IMR-90 (cell line): Measurements from ENCODE around the gene DCTD. TPM values are rescaled to one million over a fixed set of nuclear protein-coding genes. Genes with fewer than 3 reads are reported as not detected.

Experiments
- ATAC-seq: fragments of 200-7000 bp; cut with Tn5 transposase; 2 replicates; pipeline ENCODE4 v1.9.1; 2020; ENCODE audit warnings: low read depth, mild to moderate bottlenecking, moderate library complexity
- BruUV-seq: library from RNA; stranded (reverse); fragments of 400-500 nt; replicated peaks from 2 replicates; lab custom pipeline; 2021; lab: Mats Ljungman, UMichigan
- CTCF ChIA-PET: fragments of 300-600 bp; formaldehyde crosslinking; extraction: SDS; loops from one replicate; lab custom pipeline; 2021; ENCODE audit warnings: antibody characterized with exemption; lab: Yijun Ruan, JAX
- POLR2A ChIA-PET: fragments of 300-600 bp; sonication (Branson Sonifier 250); formaldehyde crosslinking; loops from one replicate; lab custom pipeline; 2022; ENCODE audit warnings: antibody characterized with exemption; ENCODE audit not compliant: unreplicated experiment; lab: Charles Lee
- DNase-seq: peaks from one replicate; pipeline ENCODE4 v3.0.0; 2013
- H2AFZ ChIP-seq: replicated peaks from 2 replicates; pipeline ENCODE3; 2013; ENCODE audit warnings: low read length, mild to moderate bottlenecking; ENCODE audit not compliant: poor library complexity
- H2AK5ac ChIP-seq: 2 replicates; pipeline ENCODE4 v1.6.1; 2013; ENCODE audit warnings: low read depth, low read length, inconsistent platforms
- H2AK9ac ChIP-seq: replicated peaks from 2 replicates; pipeline ENCODE3; 2013; ENCODE audit warnings: mild to moderate bottlenecking, low read depth, low read length, moderate library complexity; ENCODE audit not compliant: poor library complexity
- H2BK120ac ChIP-seq: 2 replicates; pipeline ENCODE4 v1.6.1; 2013; ENCODE audit warnings: low read depth, low read length, inconsistent platforms
- H2BK15ac ChIP-seq: 3 replicates; pipeline ENCODE4 v1.6.1; 2013; ENCODE audit warnings: low read depth, low read length, inconsistent platforms
- H2BK20ac ChIP-seq: 2 replicates; pipeline ENCODE4 v1.6.1; 2013; ENCODE audit warnings: low read depth, mild to moderate bottlenecking, inconsistent platforms, low read length, moderate library complexity
- H2BK5ac ChIP-seq: 2 replicates; pipeline ENCODE4 v1.6.1; 2013; ENCODE audit warnings: mild to moderate bottlenecking, low read depth, low read length, inconsistent platforms; ENCODE audit not compliant: poor library complexity, severe bottlenecking
- H3K14ac ChIP-seq: replicated peaks from 2 replicates; pipeline ENCODE4 v1.6.1; 2013; ENCODE audit warnings: low read depth, low read length, inconsistent platforms
- H3K18ac ChIP-seq: 2 replicates; pipeline ENCODE4 v1.6.1; 2013; ENCODE audit warnings: low read depth, low read length, control low read depth
- H3K23ac ChIP-seq: 2 replicates; pipeline ENCODE4 v1.6.1; 2013; ENCODE audit warnings: low read depth, low read length, inconsistent platforms
- H3K27ac ChIP-seq: 2 replicates; pipeline ENCODE4 v1.5.1; 2013; ENCODE audit warnings: mild to moderate bottlenecking, control low read depth, low read length; ENCODE audit not compliant: insufficient read depth
- H3K27me3 ChIP-seq: 2 replicates; pipeline ENCODE4 v1.6.1; 2013; ENCODE audit warnings: low read length; ENCODE audit not compliant: control insufficient read depth, insufficient read depth
- H3K36me3 ChIP-seq: 2 replicates; pipeline ENCODE4 v1.6.1; 2013; ENCODE audit warnings: low read length, mixed read lengths; ENCODE audit not compliant: control insufficient read depth, insufficient read depth
- H3K4ac ChIP-seq: 2 replicates; pipeline ENCODE4 v1.6.1; 2013; ENCODE audit warnings: low read depth, low read length, inconsistent platforms
- H3K4me1 ChIP-seq: 2 replicates; pipeline ENCODE4 v1.6.1; 2013; ENCODE audit warnings: low read length, mixed read lengths; ENCODE audit not compliant: control insufficient read depth, insufficient read depth
- H3K4me2 ChIP-seq: 2 replicates; pipeline ENCODE4 v1.6.1; 2013; ENCODE audit warnings: low read depth, mild to moderate bottlenecking, control low read depth, low read length, moderate library complexity
- H3K4me3 ChIP-seq: 2 replicates; pipeline ENCODE4 v1.5.1; 2013; ENCODE audit warnings: low read depth, mild to moderate bottlenecking, control low read depth, low read length, moderate library complexity; ENCODE audit not compliant: insufficient read depth
- H3K56ac ChIP-seq: 2 replicates; pipeline ENCODE4 v1.6.1; 2013; ENCODE audit warnings: low read length, inconsistent platforms; ENCODE audit not compliant: insufficient read depth; ENCODE audit errors: extremely low read depth
- H3K79me1 ChIP-seq, 2 experiments: 2 replicates each; pipeline ENCODE4 v1.6.1; 2013; ENCODE audit warnings: low read length in 2 of 2, inconsistent platforms in 1 of 2, low read depth in 1 of 2
- H3K9ac ChIP-seq: 2 replicates; pipeline ENCODE4 v1.6.1; 2013; ENCODE audit warnings: low read depth, low read length, control low read depth
- H3K9me1 ChIP-seq: 2 replicates; pipeline ENCODE4 v1.6.1; 2013; ENCODE audit warnings: low read length, inconsistent platforms; ENCODE audit not compliant: insufficient read depth
- H3K9me3 ChIP-seq: 2 replicates; pipeline ENCODE4 v1.6.1; 2013; ENCODE audit warnings: low read length; ENCODE audit not compliant: control insufficient read depth, insufficient read depth
- H4K20me1 ChIP-seq: 2 replicates; pipeline ENCODE4 v1.6.1; 2013; ENCODE audit warnings: low read length, inconsistent platforms; ENCODE audit not compliant: insufficient read depth
- H4K5ac ChIP-seq: 2 replicates; pipeline ENCODE4 v1.6.1; 2013; ENCODE audit warnings: mild to moderate bottlenecking, low read depth, low read length, control low read depth
- H4K8ac ChIP-seq, 2 experiments: 2 replicates each; pipeline ENCODE4 v1.6.1; 2013; ENCODE audit warnings: low read depth in 2 of 2, low read length in 2 of 2, control low read depth in 1 of 2, inconsistent platforms in 1 of 2
- H4K91ac ChIP-seq: 2 replicates; pipeline ENCODE4 v1.6.1; 2013; ENCODE audit warnings: low read depth, low read length, inconsistent platforms; ENCODE audit not compliant: insufficient read depth
- CEBPB ChIP-seq: IDR thresholded peaks from 2 replicates; pipeline ENCODE4 v1.6.1; 2012; ENCODE audit warnings: low read depth, low read length, improper control_type of control experiment
- CHD1 ChIP-seq: IDR thresholded peaks from 2 replicates; pipeline ENCODE4 v1.6.1; 2012; ENCODE audit warnings: low read depth, low read length, improper control_type of control experiment
- CTCF ChIP-seq: conservative IDR thresholded peaks from 2 replicates; pipeline ENCODE4 v1.5.1; 2012; ENCODE audit warnings: mild to moderate bottlenecking, low read depth, low read length, improper control_type of control experiment
- ELK1 ChIP-seq: fragments of 150-350 bp; IDR thresholded peaks from 2 replicates; pipeline ENCODE4 v1.6.1; 2016; ENCODE audit warnings: low read depth, mild to moderate bottlenecking, low read length, moderate library complexity, borderline replicate concordance
- FOS ChIP-seq: fragments of 150-350 bp; IDR thresholded peaks from 2 replicates; pipeline ENCODE4 v1.6.1; 2016; ENCODE audit warnings: low read depth, low read length
- MAZ ChIP-seq: IDR thresholded peaks from 2 replicates; pipeline ENCODE4 v1.6.1; 2012; ENCODE audit warnings: low read depth, mild to moderate bottlenecking, low read length, improper control_type of control experiment, moderate library complexity, borderline replicate concordance
- MXI1 ChIP-seq: IDR thresholded peaks from 2 replicates; pipeline ENCODE4 v1.6.1; 2012; ENCODE audit warnings: low read depth, mild to moderate bottlenecking, low read length, moderate library complexity, borderline replicate concordance
- NFE2L2 ChIP-seq: fragments of 150-350 bp; IDR thresholded peaks from 2 replicates; pipeline ENCODE4 v1.6.1; 2016; ENCODE audit warnings: low read depth, mild to moderate bottlenecking, low read length
- POLR2A ChIP-seq: IDR thresholded peaks from 2 replicates; pipeline ENCODE4 v1.6.1; 2012; ENCODE audit warnings: mild to moderate bottlenecking, low read depth, low read length
- RAD21 ChIP-seq: IDR thresholded peaks from 2 replicates; pipeline ENCODE4 v1.6.1; 2012; ENCODE audit warnings: low read length, improper control_type of control experiment
- RCOR1 ChIP-seq: IDR thresholded peaks from 2 replicates; pipeline ENCODE4 v1.6.1; 2012; ENCODE audit warnings: mild to moderate bottlenecking, low read length, improper control_type of control experiment; ENCODE audit not compliant: insufficient replicate concordance
- RFX5 ChIP-seq: IDR thresholded peaks from 2 replicates; pipeline ENCODE4 v1.8.0; 2012; ENCODE audit warnings: low read depth, mild to moderate bottlenecking, low read length, moderate library complexity
- SMC3 ChIP-seq: fragments of 150-350 bp; IDR thresholded peaks from 2 replicates; pipeline ENCODE4 v1.6.1; 2016; ENCODE audit warnings: low read depth, mild to moderate bottlenecking, antibody characterized with exemption, low read length, moderate library complexity
- USF2 ChIP-seq: fragments of 150-350 bp; IDR thresholded peaks from 2 replicates; pipeline ENCODE4 v1.6.1; 2017; ENCODE audit warnings: mild to moderate bottlenecking, antibody characterized with exemption, low read length, low read depth
- WGBS, 2 experiments: methylation state at CpG; one replicate each; pipeline versions ENCODE4 v1.1.5 to v1.1.7; 2013; ENCODE audit warnings: missing lambda C conversion rate in 2 of 2; ENCODE audit not compliant: insufficient read length in 1 of 2; ENCODE audit errors: extremely low coverage in 2 of 2; 5-methylcytosine and 5-hydroxymethylcytosine counted together
- dilution Hi-C: fragments of 300-500 bp; cut with HindIII; formaldehyde crosslinking; loops from one replicate; pipeline ENCODE4 v1.14.3; 2018; ENCODE audit warnings: low sequenced_read_pairs; ENCODE audit not compliant: unreplicated experiment
- in situ Hi-C: fragments of 300-500 bp; cut with MboI; formaldehyde crosslinking; loops from 3 replicates; pipeline ENCODE4 v1.14.3; 2019; ENCODE audit warnings: low sequenced_read_pairs, inconsistent platforms, mixed read lengths
- intact Hi-C: fragments of 100-400 bp; cut with micrococcal nuclease; formaldehyde crosslinking; loops from 2 replicates; pipeline ENCODE4 v1.10.0; 2022
- polyA plus RNA-seq, 3 experiments: library from polyadenylated mRNA; depleted of rRNA; stranded (reverse); fragments of >200 nt; gene quantifications; 2 replicates each; pipeline ENCODE4 v1.2.3, GENCODE V29; 2012; ENCODE audit warnings: low replicate concordance in 1 of 3
- total RNA-seq: library from RNA; depleted of rRNA; stranded (reverse); fragments of >200 nt; gene quantifications from 2 replicates; pipeline ENCODE4 v1.2.3, GENCODE V29; 2012

DCTD gene
- total and polyA plus RNA-seq, 2 of the 4 experiments (the other 2 are of a cell fraction), result 90.3 to 127 TPM

- H3K79me1 ChIP-seq, result no peaks in the 10 kb centered on the region
- no peak overlapping the region for H4K5ac ChIP-seq
- WGBS, 2 experiments, result 92% methylated on average over 2 of the region's 12 CpGs; no CpG with 5 or more reads in 1 of the 2 experiments
- no peak overlapping the region for H2BK20ac ChIP-seq
- H3K4me1 ChIP-seq, result no peaks in the 10 kb centered on the region
- H3K27me3 ChIP-seq, result no peaks in the 10 kb centered on the region
- H4K91ac ChIP-seq, result no peak overlapping the region
- H3K36me3 ChIP-seq, result no peaks in the 10 kb centered on the region
- H2BK120ac ChIP-seq, result no peak overlapping the region
- H4K20me1 ChIP-seq, result no peaks in the 10 kb centered on the region
- H3K14ac ChIP-seq, result no peak overlapping the region
- DNase-seq, result no peak
- no peak overlapping the region for H2AK5ac ChIP-seq
- BruUV-seq, result no TSS peak
- H3K4me2 ChIP-seq, result no peak overlapping the region
- dilution Hi-C loops (no loop called here), intact Hi-C loops (no loop called here), in situ Hi-C loops (no loop called here)
- no peak overlapping the region for H2AK9ac ChIP-seq
- H2BK5ac ChIP-seq, result no peak overlapping the region
- ChIA-PET POLR2A (no interaction called here), CTCF (no interaction called here)
- no peak for ATAC-seq
- no peak overlapping the region for H3K9ac ChIP-seq
- H3K23ac ChIP-seq, result no peak overlapping the region
- H2AFZ ChIP-seq, result no peak overlapping the region
- no peak overlapping the region for H3K27ac ChIP-seq
- no peak overlapping the region for H2BK15ac ChIP-seq
- H3K18ac ChIP-seq, result no peak overlapping the region
- no peak overlapping the region for H3K56ac ChIP-seq
- H3K9me3 ChIP-seq, result no peaks in the 10 kb centered on the region
- no peak overlapping the region for H4K8ac ChIP-seq
- H3K4ac ChIP-seq, result no peak overlapping the region
- H3K9me1 ChIP-seq, result no peaks in the 10 kb centered on the region; the same call in 1 of the 2 replicates
- H3K4me3 ChIP-seq, result no peak overlapping the region
- TF ChIP-seq CEBPB, result no peak
- TF ChIP-seq NFE2L2, result no peak
- TF ChIP-seq ELK1, result no peak
- no peak for TF ChIP-seq MAZ
- TF ChIP-seq USF2, result no peak
- no peak for TF ChIP-seq SMC3
- no peak for TF ChIP-seq MXI1
- TF ChIP-seq FOS, result no peak
- no peak for TF ChIP-seq POLR2A
- TF ChIP-seq CHD1, result no peak
- no peak for TF ChIP-seq RCOR1
- TF ChIP-seq RAD21, result no peak
- TF ChIP-seq RFX5, result no peak
- no peak for TF ChIP-seq CTCF
These were observed 42.9 kb downstream of the DCTD start for GRCh38 chr4:182874304-182874751.
